Measurements from ENCODE around the gene RHOXF1.
"Not testable (repeated sequence)": the region's sequence is repeated elsewhere in the genome, so short reads cannot be mapped to it uniquely, and the experiment has no call there.

Gene RHOXF1

GRCh38 chrX:120140293-120140981 lies 24.7 kb upstream of the RHOXF1 start:
- H3K4me3 ChIP-seq (ENCODE audit: control insufficient read depth, low read depth, low read length): no peak overlapping the region
- no peak for DNase-seq (ENCODE audit: low read depth)
- no peak for TF ChIP-seq CTCF (IDR thresholded peaks at IDR 0.05; ENCODE audit: control insufficient read depth, insufficient read depth, low read depth, low read length, missing control alignments)

GRCh38 chrX:120137439-120137838 lies 21.7 kb upstream of the RHOXF1 start:
- no peak for TF ChIP-seq CTCF (IDR thresholded peaks at IDR 0.05; ENCODE audit: control insufficient read depth, insufficient read depth, low read depth, low read length, missing control alignments)
- no peak for DNase-seq (ENCODE audit: low read depth)
- H3K4me3 ChIP-seq (ENCODE audit: control insufficient read depth, low read depth, low read length): no peak overlapping the region

GRCh38 chrX:120136840-120137239 lies 21.1 kb upstream of the RHOXF1 start:
- TF ChIP-seq CTCF (IDR thresholded peaks at IDR 0.05; ENCODE audit: control insufficient read depth, insufficient read depth, low read depth, low read length, missing control alignments): no peak
- no peak overlapping the region for H3K4me3 ChIP-seq (ENCODE audit: control insufficient read depth, low read depth, low read length)
- DNase-seq (ENCODE audit: low read depth): no peak

GRCh38 chrX:120136128-120136527 lies 20.4 kb upstream of the RHOXF1 start:
- no peak for TF ChIP-seq CTCF (IDR thresholded peaks at IDR 0.05; ENCODE audit: control insufficient read depth, insufficient read depth, low read depth, low read length, missing control alignments)
- DNase-seq (ENCODE audit: low read depth): no peak
- no peak overlapping the region for H3K4me3 ChIP-seq (ENCODE audit: control insufficient read depth, low read depth, low read length)

- H3K4me3 ChIP-seq (ENCODE audit: control insufficient read depth, low read depth, low read length); DNase-seq (ENCODE audit: low read depth): not testable (repeated sequence)
These were observed 12.7 kb upstream of the RHOXF1 start for GRCh38 chrX:120128306-120128846.

GRCh38 chrX:120125444-120125843 lies 9.7 kb upstream of the RHOXF1 start:
- no peak for TF ChIP-seq CTCF (IDR thresholded peaks at IDR 0.05; ENCODE audit: control insufficient read depth, insufficient read depth, low read depth, low read length, missing control alignments)
- no peak for DNase-seq (ENCODE audit: low read depth)
- H3K4me3 ChIP-seq (ENCODE audit: control insufficient read depth, low read depth, low read length): no peak overlapping the region

- no peak for DNase-seq (ENCODE audit: low read depth)
- no peak for TF ChIP-seq CTCF (IDR thresholded peaks at IDR 0.05; ENCODE audit: control insufficient read depth, insufficient read depth, low read depth, low read length, missing control alignments)
- no peak overlapping the region for H3K4me3 ChIP-seq (ENCODE audit: control insufficient read depth, low read depth, low read length)
These were observed 4.5 kb upstream of the RHOXF1 start for GRCh38 chrX:120120223-120120622.
